Stimulated activated naive CD4-positive, alpha-beta T cell treated with Interleukin-2 at 50 U/mL for 16 hours (primary cell): Measurements from ENCODE around the gene ZFYVE9.

Source experiments
- DNase-seq: peaks from one replicate; lab custom pipeline; 2025; lab: John Stamatoyannopoulos, UW

ZFYVE9 gene

GRCh38 chr1:52249831-52250230, 107.9 kb downstream of the ZFYVE9 start:
- DNase-seq: no peak

GRCh38 chr1:52253421-52253820, 111.5 kb downstream of the ZFYVE9 start:
- DNase-seq: no peak

GRCh38 chr1:52259886-52260285, 118.0 kb downstream of the ZFYVE9 start:
- DNase-seq: no peak

- DNase-seq: no peak
Observed at GRCh38 chr1:52263153-52263910, 121.4 kb downstream of the ZFYVE9 start.

- DNase-seq: no peak
Observed at GRCh38 chr1:52264530-52265115, 122.7 kb downstream of the ZFYVE9 start.

GRCh38 chr1:52266507-52266906, 124.6 kb downstream of the ZFYVE9 start:
- no peak for DNase-seq

GRCh38 chr1:52268372-52268771, 126.5 kb downstream of the ZFYVE9 start:
- DNase-seq: no peak

- DNase-seq: no peak
Observed at GRCh38 chr1:52281518-52281917, 139.6 kb downstream of the ZFYVE9 start.

- DNase-seq: no peak
Observed at GRCh38 chr1:52288286-52288685, 146.4 kb downstream of the ZFYVE9 start.

GRCh38 chr1:52294580-52294979, 152.7 kb downstream of the ZFYVE9 start:
- no peak for DNase-seq

- no peak for DNase-seq
Observed at GRCh38 chr1:52296345-52296744, 154.5 kb downstream of the ZFYVE9 start.

GRCh38 chr1:52305417-52306226, 163.7 kb downstream of the ZFYVE9 start:
- DNase-seq: no peak

- DNase-seq: no peak
Observed at GRCh38 chr1:52306227-52307006, 164.5 kb downstream of the ZFYVE9 start.

GRCh38 chr1:52321061-52321460, 179.2 kb downstream of the ZFYVE9 start:
- no peak for DNase-seq

GRCh38 chr1:52323731-52324130, 181.8 kb downstream of the ZFYVE9 start:
- no peak for DNase-seq

GRCh38 chr1:52325786-52326185, 183.9 kb downstream of the ZFYVE9 start:
- DNase-seq: no peak

GRCh38 chr1:52328615-52329014, 186.7 kb downstream of the ZFYVE9 start:
- DNase-seq: no peak

- DNase-seq: no peak
Observed at GRCh38 chr1:52332411-52332810, 190.5 kb downstream of the ZFYVE9 start.

- DNase-seq: no peak
Observed at GRCh38 chr1:52334906-52335528, 193.1 kb downstream of the ZFYVE9 start.

- DNase-seq: no peak
Observed at GRCh38 chr1:52337439-52337838, 195.6 kb downstream of the ZFYVE9 start.

- no peak for DNase-seq
Observed at GRCh38 chr1:52341655-52342260, 199.9 kb downstream of the ZFYVE9 start.
